ENCODE data around the gene MTPN. TPM values are rescaled to one million over a fixed set of nuclear protein-coding genes. Genes with fewer than 3 reads are reported as not detected.

Gene MTPN
- total and polyA plus RNA-seq, 9 donors, result 54.0 to 115 (median 83.8) TPM

DNA sequence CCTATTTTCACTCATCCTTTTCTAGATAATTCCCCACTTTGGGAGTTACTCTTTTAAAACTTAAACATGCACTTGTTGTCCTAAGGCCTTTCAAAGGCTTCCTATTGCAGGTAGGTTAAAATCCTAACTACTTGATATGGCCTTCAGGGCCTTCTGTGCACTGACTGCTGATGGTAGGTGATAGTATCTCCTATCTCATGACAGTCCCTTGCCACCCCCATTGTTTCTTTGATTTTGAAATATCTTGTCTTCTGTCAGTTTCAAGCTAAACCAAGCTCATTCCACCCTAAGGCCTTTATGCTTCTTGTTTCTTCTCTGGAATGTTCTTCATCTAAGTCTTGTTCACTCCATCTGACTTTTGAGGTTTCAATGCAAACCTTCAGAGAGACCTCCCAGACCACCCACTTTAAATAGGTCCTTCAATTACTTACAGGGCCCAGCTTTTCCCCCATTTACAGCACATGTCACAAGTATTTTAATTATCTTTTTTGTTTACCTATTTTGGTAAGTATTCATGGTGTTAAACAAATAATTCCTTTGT is 2.4 kb upstream of the MTPN start:
- H3K27ac ChIP-seq, result no peak overlapping the region
- no peak for DNase-seq
- H3K27me3 ChIP-seq, result no peaks in the 10 kb centered on the region
- H3K9me3 ChIP-seq, result no peaks in the 10 kb centered on the region
- no peaks in the 10 kb centered on the region for H3K36me3 ChIP-seq
- H3K4me3 ChIP-seq, result no peak overlapping the region
- intact Hi-C loops (cut with DNase I), result loop anchor here in 2 of 4 donors (10.0 kb wide), 1 partner anchor 315 kb away; the partner anchor contains the start of gene STMP1 (in 2 of the 2)
- TF ChIP-seq POLR2A (IDR thresholded peaks at IDR 0.05) (no peak), EP300 (IDR thresholded peaks at IDR 0.05) (no peak)
- TF ChIP-seq, protein P1, sequence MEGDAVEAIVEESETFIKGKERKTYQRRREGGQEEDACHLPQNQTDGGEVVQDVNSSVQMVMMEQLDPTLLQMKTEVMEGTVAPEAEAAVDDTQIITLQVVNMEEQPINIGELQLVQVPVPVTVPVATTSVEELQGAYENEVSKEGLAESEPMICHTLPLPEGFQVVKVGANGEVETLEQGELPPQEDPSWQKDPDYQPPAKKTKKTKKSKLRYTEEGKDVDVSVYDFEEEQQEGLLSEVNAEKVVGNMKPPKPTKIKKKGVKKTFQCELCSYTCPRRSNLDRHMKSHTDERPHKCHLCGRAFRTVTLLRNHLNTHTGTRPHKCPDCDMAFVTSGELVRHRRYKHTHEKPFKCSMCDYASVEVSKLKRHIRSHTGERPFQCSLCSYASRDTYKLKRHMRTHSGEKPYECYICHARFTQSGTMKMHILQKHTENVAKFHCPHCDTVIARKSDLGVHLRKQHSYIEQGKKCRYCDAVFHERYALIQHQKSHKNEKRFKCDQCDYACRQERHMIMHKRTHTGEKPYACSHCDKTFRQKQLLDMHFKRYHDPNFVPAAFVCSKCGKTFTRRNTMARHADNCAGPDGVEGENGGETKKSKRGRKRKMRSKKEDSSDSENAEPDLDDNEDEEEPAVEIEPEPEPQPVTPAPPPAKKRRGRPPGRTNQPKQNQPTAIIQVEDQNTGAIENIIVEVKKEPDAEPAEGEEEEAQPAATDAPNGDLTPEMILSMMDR (IDR thresholded peaks at IDR 0.05), result no peak
- peaks cover 6% of the 10 kb centered on the region for H3K4me1 ChIP-seq (ENCODE audit: insufficient read depth)

DNA sequence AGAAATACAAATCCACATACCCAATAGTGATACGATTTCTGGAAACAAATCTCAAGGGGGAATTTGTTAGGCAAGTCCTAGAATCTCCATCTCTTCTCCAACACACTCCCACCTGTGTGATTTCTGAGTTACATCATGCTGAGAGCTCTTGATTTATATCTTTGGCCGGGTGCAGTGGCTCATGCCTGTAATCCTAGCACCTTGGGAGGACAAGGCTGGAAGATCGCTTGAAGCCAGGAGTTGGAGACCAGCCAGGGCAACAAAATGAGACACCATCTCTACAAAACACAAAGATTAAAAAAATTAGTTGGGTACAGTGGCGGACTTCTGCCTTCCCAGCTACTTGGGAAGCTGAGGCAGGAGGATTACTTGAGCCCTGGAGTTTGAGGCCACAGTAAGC is 1.5 kb upstream of the MTPN start:
- peaks cover 6% of the 10 kb centered on the region for H3K4me1 ChIP-seq (ENCODE audit: insufficient read depth)
- H3K4me3 ChIP-seq, result no peak overlapping the region
- no peaks in the 10 kb centered on the region for H3K27me3 ChIP-seq
- no peak overlapping the region for H3K27ac ChIP-seq
- intact Hi-C loops (cut with DNase I), result loop anchor here in 1 of 4 donors (10.0 kb wide), 1 partner anchor 314 kb away; the partner anchor contains the start of gene STMP1
- WGBS, 3 donors, result 76 to 87% (median 82%) methylated on average over 4 of the region's 4 CpGs
- H3K36me3 ChIP-seq, result no peaks in the 10 kb centered on the region
- no peaks in the 10 kb centered on the region for H3K9me3 ChIP-seq
- no peak for DNase-seq
- TF ChIP-seq POLR2A (IDR thresholded peaks at IDR 0.05) (no peak), EP300 (IDR thresholded peaks at IDR 0.05) (no peak)
- TF ChIP-seq, protein P1 (IDR thresholded peaks at IDR 0.05), result no peak

DNA sequence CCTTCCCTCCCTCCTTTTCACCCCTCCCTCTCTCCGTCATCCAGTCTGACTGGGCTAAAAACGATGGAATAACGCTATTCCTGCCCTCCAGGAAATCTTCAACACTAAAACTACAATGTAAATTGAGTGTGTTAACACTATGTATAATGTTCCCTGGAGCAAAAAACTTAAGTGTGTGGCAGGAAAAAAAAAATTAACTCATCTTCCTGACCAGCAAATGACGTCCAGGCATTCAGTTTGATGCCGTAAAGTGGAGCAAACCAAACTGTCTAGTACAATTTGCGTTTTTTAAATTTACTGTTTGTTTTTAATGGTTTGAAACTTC is 545 bp upstream of the MTPN start:
- intact Hi-C loops (cut with DNase I), result loop anchor here in 1 of 4 donors (10.0 kb wide), 1 partner anchor 313 kb away; the partner anchor contains the start of gene STMP1
- Histone ChIP-seq H3K27me3 (no peaks in the 10 kb centered on the region), H3K9me3 (no peaks in the 10 kb centered on the region), H3K4me3 (peak overlapping the region; percentile 96), H3K27ac (peak overlapping the region in 1 of 2 donors; percentile 22), H3K36me3 (no peaks in the 10 kb centered on the region), H3K4me1 (ENCODE audit: insufficient read depth) (peaks cover 6% of the 10 kb centered on the region)
- WGBS, 3 donors, result 42 to 52% (median 47%) methylated on average over 6 of the region's 6 CpGs
- no peak for DNase-seq
- TF ChIP-seq POLR2A (IDR thresholded peaks at IDR 0.05), result no peak
- TF ChIP-seq, protein P1 (IDR thresholded peaks at IDR 0.05), result no peak
- no peak for TF ChIP-seq EP300 (IDR thresholded peaks at IDR 0.05)

DNA sequence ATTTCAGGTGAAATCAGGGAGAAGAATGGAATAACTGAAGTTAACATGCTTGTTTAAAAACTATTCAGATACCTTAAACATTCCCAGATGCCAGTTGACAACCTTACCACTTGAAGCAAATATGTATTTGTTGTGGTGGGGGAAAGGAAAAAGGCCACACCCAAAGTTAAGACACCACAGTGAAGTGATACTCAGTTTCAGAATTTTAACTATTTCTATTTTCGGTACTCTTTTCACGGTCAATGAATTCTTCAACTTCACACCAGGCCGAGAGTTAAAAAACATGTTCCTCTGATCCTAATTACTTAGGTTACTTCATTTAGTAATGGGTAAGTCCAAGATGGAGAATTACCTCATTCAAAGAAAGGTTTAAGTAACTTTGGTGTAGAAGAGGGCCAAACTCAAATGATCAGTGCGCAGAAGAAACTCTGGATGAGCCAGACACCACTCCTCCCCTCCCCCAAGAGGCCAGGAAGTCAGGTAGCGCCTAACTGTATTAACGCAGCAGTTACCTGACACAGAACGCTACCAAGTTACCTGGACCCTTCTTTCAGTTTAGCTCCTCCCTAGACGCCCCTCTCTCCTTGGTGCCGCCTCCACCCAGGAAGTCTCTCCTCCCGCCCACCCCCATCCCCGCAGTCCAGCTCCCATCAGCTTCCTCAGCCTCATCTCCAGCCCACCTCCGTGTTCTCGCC is 700 bp downstream of the MTPN start:
- no peaks in the 10 kb centered on the region for H3K36me3 ChIP-seq
- TF ChIP-seq POLR2A (IDR thresholded peaks at IDR 0.05) (no peak), EP300 (IDR thresholded peaks at IDR 0.05) (no peak)
- TF ChIP-seq, protein P1 (IDR thresholded peaks at IDR 0.05), result no peak
- no peak for DNase-seq
- peak overlapping the region; percentile 96 for H3K4me3 ChIP-seq
- intact Hi-C loops (cut with DNase I), result loop anchor here in 1 of 4 donors (10.0 kb wide), 1 partner anchor 312 kb away; the partner anchor contains the start of gene STMP1
- no peaks in the 10 kb centered on the region for H3K9me3 ChIP-seq
- H3K27ac ChIP-seq, result no peak overlapping the region
- 3 to 6% (median 4%) methylated on average over 13 of the region's 13 CpGs for WGBS, 3 donors
- peaks cover 6% of the 10 kb centered on the region for H3K4me1 ChIP-seq (ENCODE audit: insufficient read depth)
- H3K27me3 ChIP-seq, result no peaks in the 10 kb centered on the region

All from ovary (tissue), 9 donors.